ENCODE results near the gene SLC2A6. TPM values are rescaled to one million over a fixed set of nuclear protein-coding genes. Genes with fewer than 3 reads are reported as not detected.

The SLC2A6 gene
- total RNA-seq, 4 donors from 2014 or later = 0.29 to 3.7 (median 0.49) TPM

GRCh38 chr9:133496861-133497842, 18.3 kb upstream of the SLC2A6 start:
- no peak overlapping the region for H3K4me3 ChIP-seq
- WGBS = 80% methylated on average over 22 of the region's 35 CpGs
- H3K9me3 ChIP-seq = peaks cover under 1% of the 10 kb centered on the region
- no peak overlapping the region for H3K27ac ChIP-seq
- TF ChIP-seq, protein P1, sequence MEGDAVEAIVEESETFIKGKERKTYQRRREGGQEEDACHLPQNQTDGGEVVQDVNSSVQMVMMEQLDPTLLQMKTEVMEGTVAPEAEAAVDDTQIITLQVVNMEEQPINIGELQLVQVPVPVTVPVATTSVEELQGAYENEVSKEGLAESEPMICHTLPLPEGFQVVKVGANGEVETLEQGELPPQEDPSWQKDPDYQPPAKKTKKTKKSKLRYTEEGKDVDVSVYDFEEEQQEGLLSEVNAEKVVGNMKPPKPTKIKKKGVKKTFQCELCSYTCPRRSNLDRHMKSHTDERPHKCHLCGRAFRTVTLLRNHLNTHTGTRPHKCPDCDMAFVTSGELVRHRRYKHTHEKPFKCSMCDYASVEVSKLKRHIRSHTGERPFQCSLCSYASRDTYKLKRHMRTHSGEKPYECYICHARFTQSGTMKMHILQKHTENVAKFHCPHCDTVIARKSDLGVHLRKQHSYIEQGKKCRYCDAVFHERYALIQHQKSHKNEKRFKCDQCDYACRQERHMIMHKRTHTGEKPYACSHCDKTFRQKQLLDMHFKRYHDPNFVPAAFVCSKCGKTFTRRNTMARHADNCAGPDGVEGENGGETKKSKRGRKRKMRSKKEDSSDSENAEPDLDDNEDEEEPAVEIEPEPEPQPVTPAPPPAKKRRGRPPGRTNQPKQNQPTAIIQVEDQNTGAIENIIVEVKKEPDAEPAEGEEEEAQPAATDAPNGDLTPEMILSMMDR (IDR thresholded peaks at IDR 0.05) = no peak
- TF ChIP-seq POLR2A (IDR thresholded peaks at IDR 0.05) (no peak), POLR2AphosphoS5 (IDR thresholded peaks at IDR 0.05) (no peak), EP300 (IDR thresholded peaks at IDR 0.05) (no peak)
- peaks cover 38% of the 10 kb centered on the region for H3K27me3 ChIP-seq
- H3K36me3 ChIP-seq = no peaks in the 10 kb centered on the region
- no peak for DNase-seq (ENCODE audit: low spot score in 2 of 2)
- H3K4me1 ChIP-seq = peaks cover 7% of the 10 kb centered on the region

DNA sequence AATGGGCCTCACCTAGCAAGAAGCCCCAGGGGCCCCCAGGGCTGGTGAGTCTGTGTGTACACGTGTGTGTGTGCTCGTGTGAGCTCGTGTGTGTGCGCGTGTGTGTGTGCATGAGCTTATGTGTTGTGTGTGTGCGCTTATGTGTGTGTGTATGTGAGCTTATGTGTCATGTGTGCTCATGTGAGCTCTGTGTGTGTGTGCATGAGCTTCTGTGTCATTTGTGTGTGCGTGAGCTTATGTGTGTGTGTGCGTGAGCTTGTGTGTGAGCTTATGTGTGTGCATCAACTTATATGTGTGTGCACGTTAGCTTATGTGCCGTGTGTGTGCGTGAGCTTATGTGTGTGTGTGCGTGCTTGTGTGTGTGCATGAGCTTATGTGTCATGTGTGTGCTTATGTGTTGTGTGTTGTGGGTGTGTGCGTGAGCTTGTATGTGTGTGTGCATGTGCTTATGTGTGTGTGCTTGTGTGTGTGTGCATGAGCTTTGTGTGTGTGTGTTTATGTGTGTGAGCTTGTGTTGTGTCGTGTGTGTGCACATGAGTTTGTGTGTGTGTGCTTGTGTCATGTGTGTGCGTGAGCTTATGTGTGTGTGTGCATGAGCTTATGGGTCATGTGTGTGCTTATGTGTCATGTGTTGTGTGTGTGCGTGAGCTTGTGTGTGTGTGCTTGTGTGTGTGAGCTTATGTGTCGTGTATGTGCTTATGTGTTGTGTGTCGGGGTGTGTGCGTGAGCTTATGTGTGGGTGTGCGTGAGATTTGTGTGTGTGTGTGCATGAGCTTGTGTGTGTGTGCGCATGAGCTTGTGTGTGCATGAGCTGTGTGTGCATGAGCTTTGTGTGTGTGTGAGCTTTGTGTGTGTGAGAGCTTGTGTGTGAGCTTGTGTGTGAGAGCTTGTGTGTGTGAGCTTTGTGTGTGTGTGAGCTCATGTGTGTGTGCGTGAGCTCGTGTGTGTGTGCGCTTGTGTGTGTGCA, 16.7 kb upstream of the SLC2A6 start:
- no peak for TF ChIP-seq POLR2AphosphoS5 (IDR thresholded peaks at IDR 0.05)
- no peak for TF ChIP-seq EP300 (IDR thresholded peaks at IDR 0.05)
- Histone ChIP-seq H3K9me3 (no peaks in the 10 kb centered on the region), H3K4me3 (no peak overlapping the region), H3K27ac (no peak overlapping the region), H3K36me3 (no peaks in the 10 kb centered on the region), H3K4me1 (peaks cover 11% of the 10 kb centered on the region), H3K27me3 (peaks cover 38% of the 10 kb centered on the region)
- no peak for DNase-seq (ENCODE audit: low spot score in 2 of 2)
- 86% methylated on average over 23 of the region's 24 CpGs for WGBS

DNA sequence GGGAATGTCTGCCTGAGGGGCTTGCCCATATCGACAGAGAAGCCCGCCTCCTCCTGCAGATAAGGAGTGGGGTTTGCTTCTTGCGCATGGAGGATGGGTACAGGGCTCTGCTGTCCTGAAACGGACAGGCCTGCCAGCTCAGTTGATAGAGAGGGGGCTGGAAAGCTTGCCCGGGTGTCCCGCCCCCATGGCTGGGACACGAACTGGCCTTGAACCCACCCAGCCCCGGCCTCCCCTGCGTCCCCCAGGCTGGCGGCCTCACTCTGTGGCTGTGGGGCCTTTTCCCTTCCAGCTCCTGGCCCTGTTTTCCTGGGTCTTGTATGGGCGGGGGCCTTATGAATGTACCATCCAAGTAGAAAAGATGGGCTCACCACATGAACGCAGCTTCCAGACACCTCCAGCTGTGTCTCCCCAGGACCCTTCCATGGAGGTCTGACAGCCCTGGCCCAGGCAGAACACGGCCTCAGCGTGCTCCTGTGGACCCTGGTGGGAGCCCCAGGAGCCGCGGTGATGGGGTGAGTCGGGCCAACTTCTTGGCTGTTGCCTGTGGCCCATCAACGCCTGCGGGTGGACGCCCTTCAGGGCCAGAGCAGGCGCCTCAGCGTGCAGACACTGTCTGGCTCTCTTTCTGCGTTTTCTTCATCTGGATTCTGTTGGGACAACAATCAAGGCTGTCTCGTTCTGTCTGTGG, 15.9 kb upstream of the SLC2A6 start:
- Histone ChIP-seq H3K27me3 (peaks cover 45% of the 10 kb centered on the region), H3K4me1 (peaks cover 11% of the 10 kb centered on the region), H3K27ac (no peak overlapping the region), H3K9me3 (no peaks in the 10 kb centered on the region), H3K36me3 (no peaks in the 10 kb centered on the region), H3K4me3 (no peak overlapping the region)
- 81% methylated on average over 15 of the region's 24 CpGs for WGBS
- no peak for TF ChIP-seq POLR2AphosphoS5 (IDR thresholded peaks at IDR 0.05)
- TF ChIP-seq, protein P1 (IDR thresholded peaks at IDR 0.05) = no peak
- TF ChIP-seq EP300 (IDR thresholded peaks at IDR 0.05) = no peak
- TF ChIP-seq POLR2A (IDR thresholded peaks at IDR 0.05) = no peak
- no peak for DNase-seq (ENCODE audit: low spot score in 2 of 2)

GRCh38 chr9:133493845-133494540, 15.1 kb upstream of the SLC2A6 start:
- H3K4me3 ChIP-seq = no peak overlapping the region
- DNase-seq (ENCODE audit: low spot score in 2 of 2) = no peak
- no peaks in the 10 kb centered on the region for H3K9me3 ChIP-seq
- peaks cover 11% of the 10 kb centered on the region for H3K4me1 ChIP-seq
- TF ChIP-seq POLR2AphosphoS5 (IDR thresholded peaks at IDR 0.05) (no peak), POLR2A (IDR thresholded peaks at IDR 0.05) (no peak), EP300 (IDR thresholded peaks at IDR 0.05) (no peak)
- TF ChIP-seq, protein P1 (IDR thresholded peaks at IDR 0.05) = no peak
- no peaks in the 10 kb centered on the region for H3K36me3 ChIP-seq
- 81% methylated on average over 17 of the region's 23 CpGs for whole genome bisulfite sequencing
- H3K27ac ChIP-seq = no peak overlapping the region
- peaks cover 42% of the 10 kb centered on the region for H3K27me3 ChIP-seq

- no peak overlapping the region for H3K27ac ChIP-seq
- no CpG with 5 or more reads among the region's 11 CpGs for WGBS
- no peaks in the 10 kb centered on the region for H3K9me3 ChIP-seq
- H3K36me3 ChIP-seq = no peaks in the 10 kb centered on the region
- no peak overlapping the region for H3K4me3 ChIP-seq
- peaks cover 11% of the 10 kb centered on the region for H3K4me1 ChIP-seq
- DNase-seq (ENCODE audit: low spot score in 2 of 2) = no peak
- TF ChIP-seq POLR2AphosphoS5 (IDR thresholded peaks at IDR 0.05) (no peak), EP300 (IDR thresholded peaks at IDR 0.05) (no peak), POLR2A (IDR thresholded peaks at IDR 0.05) (no peak)
- TF ChIP-seq, protein P1 (IDR thresholded peaks at IDR 0.05) = no peak
- H3K27me3 ChIP-seq = peaks cover 37% of the 10 kb centered on the region
Observed at GRCh38 chr9:133493428-133493827, 14.5 kb upstream of the SLC2A6 start.
